Astrocyte of the spinal cord (primary cell): ENCODE results near the gene VPS72.

ENCODE experiments used
- DNase-seq: peaks from one replicate; pipeline ENCODE4 v3.0.0; 2011; ENCODE audit warnings: low read depth, low spot score
- H3K4me3 ChIP-seq: 2 replicates; pipeline ENCODE4 v1.5.1; 2011; ENCODE audit warnings: low read depth, mild to moderate bottlenecking, low read length, moderate library complexity
- in situ Hi-C: cut with HindIII; loops from 2 replicates; pipeline ENCODE4 v1.10.0; 2017; ENCODE audit warnings: low sequenced_read_pairs
- TF ChIP-seq, protein P1 (sequence below): IDR thresholded peaks from 2 replicates; pipeline ENCODE4 v1.5.1; 2012; ENCODE audit warnings: low read depth, mild to moderate bottlenecking, low read length, inconsistent platforms

VPS72 gene

DNA sequence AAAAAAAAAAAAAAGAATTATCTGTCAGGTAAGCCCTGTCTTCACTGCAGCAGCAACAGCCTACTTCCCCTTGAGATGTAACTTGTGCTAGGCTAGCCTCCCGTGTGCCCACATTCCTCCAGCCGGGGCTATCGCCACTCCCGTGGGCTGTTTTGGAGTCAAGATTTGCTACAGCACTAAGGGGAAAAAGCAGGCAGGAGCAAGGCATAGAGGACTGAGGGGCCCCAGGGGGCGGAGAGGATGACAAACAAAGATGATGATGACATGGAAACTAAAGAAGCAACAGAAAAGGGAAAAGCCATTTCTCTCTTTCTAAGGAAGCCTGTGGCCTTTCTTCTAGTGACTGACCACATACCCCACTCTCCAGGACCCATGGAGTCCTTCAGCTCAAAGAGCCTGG lies 31.7 kb downstream of the VPS72 start:
- in situ Hi-C loops = no loop called here
- no peak overlapping the region for H3K4me3 ChIP-seq
- TF ChIP-seq, protein P1, sequence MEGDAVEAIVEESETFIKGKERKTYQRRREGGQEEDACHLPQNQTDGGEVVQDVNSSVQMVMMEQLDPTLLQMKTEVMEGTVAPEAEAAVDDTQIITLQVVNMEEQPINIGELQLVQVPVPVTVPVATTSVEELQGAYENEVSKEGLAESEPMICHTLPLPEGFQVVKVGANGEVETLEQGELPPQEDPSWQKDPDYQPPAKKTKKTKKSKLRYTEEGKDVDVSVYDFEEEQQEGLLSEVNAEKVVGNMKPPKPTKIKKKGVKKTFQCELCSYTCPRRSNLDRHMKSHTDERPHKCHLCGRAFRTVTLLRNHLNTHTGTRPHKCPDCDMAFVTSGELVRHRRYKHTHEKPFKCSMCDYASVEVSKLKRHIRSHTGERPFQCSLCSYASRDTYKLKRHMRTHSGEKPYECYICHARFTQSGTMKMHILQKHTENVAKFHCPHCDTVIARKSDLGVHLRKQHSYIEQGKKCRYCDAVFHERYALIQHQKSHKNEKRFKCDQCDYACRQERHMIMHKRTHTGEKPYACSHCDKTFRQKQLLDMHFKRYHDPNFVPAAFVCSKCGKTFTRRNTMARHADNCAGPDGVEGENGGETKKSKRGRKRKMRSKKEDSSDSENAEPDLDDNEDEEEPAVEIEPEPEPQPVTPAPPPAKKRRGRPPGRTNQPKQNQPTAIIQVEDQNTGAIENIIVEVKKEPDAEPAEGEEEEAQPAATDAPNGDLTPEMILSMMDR = no peak
- no peak for DNase-seq

DNA sequence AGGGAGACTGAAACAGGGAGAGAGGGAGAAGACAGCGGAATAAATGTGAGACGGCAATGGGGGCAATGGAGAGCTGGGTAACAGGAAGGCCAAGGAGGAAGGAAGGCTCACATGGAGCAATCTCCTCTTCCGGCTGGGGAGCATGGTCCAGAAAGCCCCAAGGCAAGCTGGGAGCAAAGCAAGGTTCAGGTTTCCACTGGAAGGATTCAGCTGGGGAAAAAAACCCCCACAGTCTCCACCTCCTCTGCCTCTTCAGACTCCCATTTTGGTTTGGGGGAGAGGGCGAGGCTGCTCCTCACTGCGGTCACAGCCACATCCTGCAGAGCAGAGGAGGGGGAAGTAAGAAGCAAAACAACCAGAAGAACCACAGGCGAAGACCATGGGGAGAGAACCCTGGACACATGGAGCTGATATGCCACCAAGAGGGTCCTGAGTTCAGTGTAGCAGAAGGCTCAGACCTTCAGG lies 32.9 kb downstream of the VPS72 start:
- DNase-seq = no peak
- TF ChIP-seq, protein P1 = no peak
- no peak overlapping the region for H3K4me3 ChIP-seq
- in situ Hi-C loops = no loop called here

DNA sequence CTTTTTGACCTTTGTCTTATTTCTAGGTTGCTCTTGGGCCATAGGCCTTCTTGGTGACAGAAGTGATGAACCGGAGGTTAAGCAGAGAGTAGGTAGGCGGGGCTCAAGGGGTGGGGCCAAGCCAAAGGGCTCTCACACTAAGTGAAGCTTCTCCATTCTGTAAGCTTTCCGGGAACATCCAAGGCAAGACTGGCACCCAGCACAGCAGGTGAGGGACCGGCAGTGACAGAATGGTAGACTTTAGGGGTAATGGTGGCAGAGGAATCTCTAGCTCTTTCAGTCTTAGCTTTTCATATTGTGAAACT lies 33.5 kb downstream of the VPS72 start, which contains the start of gene TNFAIP8L2:
TSS of gene TNFAIP8L2 (plus strand) at position 135 of the 305 bp plus-strand sequence. CDS start 2,049 bp downstream, outside the sequence.
- TF ChIP-seq, protein P1 = no peak
- H3K4me3 ChIP-seq = no peak within 1 kb of the TSS
- no peak for DNase-seq
- in situ Hi-C loops = no loop called here

DNA sequence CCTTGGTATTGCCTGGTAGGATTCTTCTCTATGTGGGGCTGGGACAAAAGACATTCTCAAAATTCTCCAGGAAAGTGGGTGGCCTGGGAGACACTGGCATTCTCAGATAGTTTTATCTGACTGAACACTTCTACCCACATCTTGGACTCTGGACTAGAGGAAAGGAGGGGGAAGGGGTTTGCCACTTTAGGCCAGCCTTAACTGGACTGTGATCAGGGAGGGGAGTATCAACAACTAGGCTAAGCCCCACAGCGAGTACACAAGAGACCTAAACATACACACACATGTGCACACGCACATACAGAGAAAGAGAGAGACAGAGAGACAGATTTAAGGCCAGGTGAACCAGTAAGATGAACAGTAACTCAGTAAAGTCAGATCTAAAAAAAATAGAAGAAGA lies 42.3 kb downstream of the VPS72 start:
- DNase-seq = no peak
- no peak overlapping the region for H3K4me3 ChIP-seq
- in situ Hi-C loops = no loop called here
- TF ChIP-seq, protein P1 = no peak

DNA sequence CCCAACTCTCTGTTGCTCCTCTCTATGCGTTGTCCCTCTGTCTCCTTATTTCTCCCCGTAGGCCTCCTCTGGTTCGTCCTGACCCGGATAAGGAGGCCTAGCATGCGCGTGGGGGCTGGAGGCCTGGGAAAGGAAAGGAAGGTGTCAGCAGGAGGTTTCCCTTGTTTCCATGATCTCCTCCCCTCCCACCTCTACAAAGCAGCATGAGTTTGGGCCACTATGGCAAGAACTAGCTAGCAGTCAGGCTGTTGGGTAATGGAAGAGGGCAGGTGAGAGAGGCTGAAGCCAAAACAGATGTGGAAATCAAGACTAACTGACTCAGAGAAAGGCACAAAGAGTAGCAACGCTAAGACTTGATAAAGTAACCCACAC lies 42.9 kb downstream of the VPS72 start:
- TF ChIP-seq, protein P1 = no peak

DNA sequence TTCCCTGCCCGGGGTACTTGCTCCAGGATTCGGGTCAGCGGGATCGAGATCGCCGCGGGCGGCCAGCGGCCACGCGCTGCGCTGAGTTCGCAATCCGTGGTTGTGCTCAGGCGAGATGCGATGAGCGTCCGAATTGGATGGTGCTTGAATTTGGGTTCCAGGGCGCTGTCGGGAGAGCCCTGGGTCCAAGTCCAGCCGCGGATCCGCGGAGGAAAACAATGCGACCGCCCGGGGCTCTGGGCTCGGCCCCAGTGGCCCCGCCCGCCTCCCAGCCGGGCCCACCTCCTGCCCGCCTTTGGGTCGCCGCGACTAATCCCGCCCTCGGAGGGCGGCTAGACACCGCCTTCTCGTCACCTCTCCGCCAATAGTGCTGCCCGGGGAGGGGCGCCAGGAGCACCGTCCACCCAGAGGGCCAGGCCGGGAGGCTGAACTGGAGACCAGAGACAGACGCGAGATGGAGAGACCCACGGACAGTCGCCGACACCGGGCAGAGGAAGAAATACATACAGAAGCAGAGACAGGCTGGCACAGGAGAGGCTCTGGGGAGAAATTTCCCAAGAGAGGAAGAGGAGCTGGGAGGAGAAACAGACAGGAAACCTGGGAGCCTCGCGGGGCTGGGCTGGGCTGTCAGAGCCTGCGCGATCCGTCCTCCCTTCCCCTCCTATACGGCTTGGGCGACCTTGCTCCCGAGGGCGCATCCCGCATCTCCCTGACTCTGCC lies 43.4 kb downstream of the VPS72 start, which contains the start of gene SEMA6C:
TSS of gene SEMA6C (minus strand) at position 220 of the 720 bp plus-strand sequence. CDS start 4,010 bp downstream, outside the sequence.
- H3K4me3 ChIP-seq = peak within 1 kb of the TSS; percentile 61
- TF ChIP-seq, protein P1 = no peak
- peak; percentile 91 for DNase-seq
- in situ Hi-C loops = no loop called here

More for the DNA sequence above, 42.9 kb downstream of the VPS72 start:
- in situ Hi-C loops = no loop called here
- no peak for DNase-seq
- peak overlapping the region; percentile 61 for H3K4me3 ChIP-seq
